Measurements from ENCODE around the gene GLYAT.

DNA sequence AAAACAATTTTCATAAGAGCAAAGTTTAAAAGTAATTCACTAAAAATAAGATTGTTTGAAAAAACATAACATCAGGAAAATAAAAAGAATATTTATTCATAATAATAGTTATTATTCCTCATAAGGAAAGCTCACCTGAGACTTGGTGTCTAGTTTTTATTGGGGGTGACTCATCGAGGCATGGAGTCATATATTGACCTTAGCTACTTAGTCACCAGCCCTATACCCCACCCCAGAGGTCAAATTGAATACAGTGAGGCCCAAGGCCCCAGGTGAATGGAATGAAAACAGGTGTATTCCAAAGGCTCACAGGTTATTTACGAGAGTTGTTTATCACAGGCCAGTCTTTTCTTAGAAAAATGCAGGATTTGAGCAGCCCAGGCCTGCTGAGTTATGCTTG, 72.3 kb downstream of the GLYAT start:
- TF ChIP-seq GATA2 (IDR thresholded peaks at IDR 0.05; ENCODE audit: low read depth, low read length) (no peak), GATA3 (IDR thresholded peaks at IDR 0.05; ENCODE audit: low read depth, low read length) (no peak)

All from SH-SY5Y (cell line).